HepG2 (cell line): ENCODE data around the gene GHR. TPM values are rescaled to one million over a fixed set of nuclear protein-coding genes. Genes with fewer than 3 reads are reported as not detected.

Source experiments
- ATAC-seq: fragments of 200-7000 bp; cut with Tn5 transposase; 3 replicates; pipeline ENCODE4 v1.9.1; 2020; ENCODE audit warnings: mild to moderate bottlenecking, moderate library complexity
- BruUV-seq: library from RNA; stranded (reverse); fragments of 400-500 nt; replicated peaks from 2 replicates; lab custom pipeline; 2021; lab: Mats Ljungman, UMichigan
- CTCF ChIA-PET: fragments of 300-600 bp; formaldehyde crosslinking; extraction: SDS; loops from one replicate; lab custom pipeline; 2021; ENCODE audit warnings: low total read pairs, inconsistent platforms, low intra/inter-chr PET ratio; lab: Yijun Ruan, JAX
- POLR2A ChIA-PET: fragments of 350-600 bp; sonication (Branson Sonifier 250); formaldehyde crosslinking; loops from one replicate; lab custom pipeline; 2020; ENCODE audit warnings: antibody characterized with exemption, inconsistent platforms; lab: Yijun Ruan, JAX
- DNase-seq: peaks from one replicate; pipeline ENCODE4 v3.0.0-alpha.2; 2015; ENCODE audit warnings: low spot score
- FAIRE-seq: peaks from 3 replicates; lab custom pipeline; 2011; peaks lifted over from hg19 to GRCh38; lab: Jason Lieb, UNC
- H2AFZ ChIP-seq: one replicate; pipeline ENCODE4 v1.6.1; 2011; ENCODE audit warnings: low read length, inconsistent platforms
- H3K27ac ChIP-seq: fragments of 300-600 bp; 3 replicates; pipeline ENCODE4 v1.8.0; 2011; ENCODE audit warnings: mixed run types, mild to moderate bottlenecking, mixed read lengths, low read length, inconsistent platforms; ENCODE audit not compliant: insufficient read depth; ENCODE audit errors: extremely low read length
- H3K27me3 ChIP-seq, 2 experiments: fragments of 200-600 bp in 1 of 2; 2 replicates in 1 of 2; 3 replicates in 1 of 2; pipeline versions ENCODE4 v1.6.0 to v1.8.0; 2011; ENCODE audit warnings: low read length in 2 of 2, mild to moderate bottlenecking in 2 of 2, moderate library complexity in 2 of 2, inconsistent platforms in 1 of 2; ENCODE audit not compliant: insufficient read depth in 2 of 2, control insufficient read depth in 1 of 2
- H3K36me3 ChIP-seq, 2 experiments: fragments of 200-600 bp in 1 of 2; replicated peaks in 1 of 2; 2 replicates in 1 of 2; 3 replicates in 1 of 2; pipeline versions ENCODE4 v1.5.1 to v1.8.0; 2011; ENCODE audit warnings: low read length in 2 of 2, inconsistent platforms in 1 of 2; ENCODE audit not compliant: insufficient read depth in 2 of 2, control insufficient read depth in 1 of 2
- H3K4me1 ChIP-seq: 2 replicates; pipeline ENCODE4 v1.5.1; 2012; ENCODE audit warnings: low read length, inconsistent platforms; ENCODE audit not compliant: insufficient read depth
- H3K4me2 ChIP-seq: 2 replicates; pipeline ENCODE4 v1.6.0; 2011; ENCODE audit warnings: low read depth, low read length, inconsistent platforms
- H3K4me3 ChIP-seq, 3 experiments: fragments of 200-600 bp in 1 of 3; sonication (generic), shearing (Covaris generic) in 1 of 3; replicated peaks in 1 of 3; 2 replicates each; pipeline ENCODE4 v1.5.1; 2011 to 2016; ENCODE audit warnings: low read length in 3 of 3, inconsistent platforms in 2 of 3, low read depth in 2 of 3, mild to moderate bottlenecking in 2 of 3, control low read depth in 1 of 3, mixed read lengths in 1 of 3; ENCODE audit not compliant: insufficient read depth in 1 of 3
- H3K79me2 ChIP-seq: one replicate; pipeline ENCODE4 v1.6.1; 2011; ENCODE audit warnings: low read length, inconsistent platforms; ENCODE audit not compliant: insufficient read depth
- H3K9ac ChIP-seq: 2 replicates; pipeline ENCODE4 v1.6.0; 2011; ENCODE audit warnings: mild to moderate bottlenecking, low read depth, low read length, inconsistent platforms; ENCODE audit not compliant: insufficient read depth
- H3K9me3 ChIP-seq: 2 replicates; pipeline ENCODE4 v1.5.1; 2012; ENCODE audit warnings: mild to moderate bottlenecking, low read length
- H4K20me1 ChIP-seq: 2 replicates; pipeline ENCODE4 v1.6.0; 2011; ENCODE audit warnings: inconsistent platforms, mild to moderate bottlenecking, low read length, moderate library complexity; ENCODE audit not compliant: insufficient read depth
- ATRX ChIP-seq: sonication (generic); formaldehyde crosslinking; IDR thresholded peaks from 2 replicates; pipeline ENCODE4 v1.4.0; 2020; ENCODE audit warnings: missing genetic modification reagents, borderline replicate concordance
- DNMT3B ChIP-seq: conservative IDR thresholded peaks from 2 replicates; pipeline ENCODE4 v1.6.1; 2016; ENCODE audit warnings: missing biosample characterization, control low read depth
- HNRNPL ChIP-seq: fragments of 200-400 bp; formaldehyde crosslinking; IDR thresholded peaks from 2 replicates; pipeline ENCODE4 v1.6.1; 2017; ENCODE audit warnings: mild to moderate bottlenecking, low read depth, low read length
- HOXA5 ChIP-seq: sonication (generic); formaldehyde crosslinking; IDR thresholded peaks from 2 replicates; pipeline ENCODE4 v1.4.0; 2020; ENCODE audit warnings: missing genetic modification reagents
- JARID2 ChIP-seq: sonication (generic); formaldehyde crosslinking; IDR thresholded peaks from 2 replicates; pipeline ENCODE4 v1.8.1; 2023; ENCODE audit warnings: missing genetic modification reagents, inconsistent platforms; ENCODE audit not compliant: insufficient replicate concordance
- RCOR2 ChIP-seq: IDR thresholded peaks from 2 replicates; pipeline ENCODE4 v1.6.1; 2016; ENCODE audit warnings: missing biosample characterization, missing genetic modification reagents
- RFX5 ChIP-seq: IDR thresholded peaks from 2 replicates; pipeline ENCODE4 v1.6.1; 2011; ENCODE audit warnings: low read depth, low read length, improper control_type of control experiment
- SNRNP70 ChIP-seq: fragments of 200-400 bp; formaldehyde crosslinking; IDR thresholded peaks from 2 replicates; pipeline ENCODE4 v1.6.1; 2017; ENCODE audit warnings: mild to moderate bottlenecking, low read depth, low read length, moderate library complexity
- ZNF431 ChIP-seq: sonication (generic); formaldehyde crosslinking; IDR thresholded peaks from 2 replicates; pipeline ENCODE4 v1.9.0; 2022; ENCODE audit warnings: missing genetic modification reagents, low read depth, mild to moderate bottlenecking, borderline replicate concordance
- ZNF709 ChIP-seq: sonication (generic); formaldehyde crosslinking; IDR thresholded peaks from 2 replicates; pipeline ENCODE4 v1.5.0; 2020; ENCODE audit warnings: mild to moderate bottlenecking, missing genetic modification reagents
- in situ Hi-C: cut with HindIII; loops from 2 replicates; pipeline ENCODE4 v1.10.0; 2017; ENCODE audit warnings: low pct_unique_long_range_greater_than_20kb; ENCODE audit not compliant: extremely low pct_ligation_motif_present
- intact Hi-C: fragments of 100-400 bp; cut with micrococcal nuclease; formaldehyde crosslinking; loops from one replicate; pipeline ENCODE4 v1.10.0; 2022; ENCODE audit not compliant: unreplicated experiment
- polyA plus RNA-seq, 8 experiments: library from polyadenylated mRNA; depleted of rRNA in 3 of 8; stranded (reverse) in 7 of 8; unstranded in 1 of 8; fragments of >200 nt; fragmentation: Illumina TruSeq in 4 of 8; extraction: Trizol in 4 of 8; gene quantifications; 2 replicates each; pipeline versions ENCODE4 v1.2.1 to v1.2.3, GENCODE V29; 2011 to 2016; ENCODE audit warnings: low read depth in 4 of 8, missing spikeins in 1 of 8, mixed read lengths in 1 of 8; ENCODE audit not compliant: insufficient read depth in 1 of 8
- total RNA-seq, 5 experiments: library from RNA; depleted of rRNA; stranded (reverse); fragments of >200 nt; fragmentation: Illumina TruSeq; extraction: Trizol; gene quantifications; 2 replicates each; pipeline ENCODE4 v1.2.3, GENCODE V29; 2016; ENCODE audit warnings: low read depth in 1 of 5
- TF ChIP-seq, protein P1 (sequence below): sonication (generic); formaldehyde crosslinking; conservative IDR thresholded peaks from 2 replicates; pipeline ENCODE4 v1.4.0; 2020; ENCODE audit warnings: mild to moderate bottlenecking, missing genetic modification reagents, moderate library complexity
- TF ChIP-seq, protein P2 (sequence below): sonication (generic); formaldehyde crosslinking; IDR thresholded peaks from 2 replicates; pipeline ENCODE4 v1.8.0; 2022; ENCODE audit warnings: mild to moderate bottlenecking, missing genetic modification reagents, moderate library complexity
- TF ChIP-seq, protein P3 (sequence below): sonication (generic); formaldehyde crosslinking; IDR thresholded peaks from 2 replicates; pipeline ENCODE4 v1.4.0; 2020; ENCODE audit warnings: mild to moderate bottlenecking, low read depth, missing genetic modification reagents
- TF ChIP-seq, protein P4 (sequence below): IDR thresholded peaks from 2 replicates; pipeline ENCODE4 v1.6.1; 2016; ENCODE audit warnings: missing biosample characterization, missing genetic modification reagents, low read depth

The GHR gene
- total and polyA plus RNA-seq, 2 of the 13 experiments (the other 11 are each of a cell fraction or from before 2014, with no cell fraction given), result 0.07 TPM; not detected in 1

DNA sequence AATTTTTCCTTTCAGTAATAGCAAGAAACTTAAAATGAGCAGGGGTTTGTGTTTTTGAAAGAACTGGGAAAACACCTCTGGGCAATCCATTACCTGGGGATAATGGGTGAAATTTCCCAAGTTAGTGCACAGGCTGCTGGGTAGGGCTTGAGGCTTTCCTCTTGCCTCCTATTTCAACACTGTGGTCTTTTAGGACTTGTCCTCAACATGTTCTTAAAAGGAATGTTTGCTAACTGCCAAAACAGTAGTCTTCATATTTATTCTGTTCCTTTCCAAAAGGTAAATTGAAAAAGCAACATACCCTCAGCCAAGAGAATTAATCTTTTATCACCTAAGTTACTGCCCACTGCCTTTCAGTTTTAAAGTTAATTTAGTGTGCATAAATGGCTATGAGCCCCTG lies 175.1 kb downstream of the GHR start:
- FAIRE-seq (no peak), DNase-seq (no peak), ATAC-seq (no peak)
- peaks cover 22% of the 10 kb centered on the region for H3K4me1 ChIP-seq
- H3K4me3 ChIP-seq, result no peak overlapping the region
- H3K27me3 ChIP-seq, result 0 out of 5 replicates have a peak, but pooled peaks cover 0 to 1% of the 10 kb centered on the region in 2 experiments
- H3K27ac ChIP-seq, result no peak overlapping the region
- BruUV-seq, result no TSS peak
- H4K20me1 ChIP-seq, result no peaks in the 10 kb centered on the region
- no peak overlapping the region for H3K9ac ChIP-seq
- intact Hi-C loops, result loop anchor here (10.0 kb wide), 1 partner anchor 286 kb away; no protein-coding TSS in a partner anchor
- POLR2A ChIA-PET, result no interaction called here
- no peaks in the 10 kb centered on the region for H3K9me3 ChIP-seq
- H3K4me2 ChIP-seq, result no peak overlapping the region
- H3K36me3 ChIP-seq, result no peaks in the 10 kb centered on the region
- no peak overlapping the region for H2AFZ ChIP-seq
- no peak for TF ChIP-seq HOXA5 (CRISPR knock-in tag)
- TF ChIP-seq RFX5, result no peak
- TF ChIP-seq, protein P1, sequence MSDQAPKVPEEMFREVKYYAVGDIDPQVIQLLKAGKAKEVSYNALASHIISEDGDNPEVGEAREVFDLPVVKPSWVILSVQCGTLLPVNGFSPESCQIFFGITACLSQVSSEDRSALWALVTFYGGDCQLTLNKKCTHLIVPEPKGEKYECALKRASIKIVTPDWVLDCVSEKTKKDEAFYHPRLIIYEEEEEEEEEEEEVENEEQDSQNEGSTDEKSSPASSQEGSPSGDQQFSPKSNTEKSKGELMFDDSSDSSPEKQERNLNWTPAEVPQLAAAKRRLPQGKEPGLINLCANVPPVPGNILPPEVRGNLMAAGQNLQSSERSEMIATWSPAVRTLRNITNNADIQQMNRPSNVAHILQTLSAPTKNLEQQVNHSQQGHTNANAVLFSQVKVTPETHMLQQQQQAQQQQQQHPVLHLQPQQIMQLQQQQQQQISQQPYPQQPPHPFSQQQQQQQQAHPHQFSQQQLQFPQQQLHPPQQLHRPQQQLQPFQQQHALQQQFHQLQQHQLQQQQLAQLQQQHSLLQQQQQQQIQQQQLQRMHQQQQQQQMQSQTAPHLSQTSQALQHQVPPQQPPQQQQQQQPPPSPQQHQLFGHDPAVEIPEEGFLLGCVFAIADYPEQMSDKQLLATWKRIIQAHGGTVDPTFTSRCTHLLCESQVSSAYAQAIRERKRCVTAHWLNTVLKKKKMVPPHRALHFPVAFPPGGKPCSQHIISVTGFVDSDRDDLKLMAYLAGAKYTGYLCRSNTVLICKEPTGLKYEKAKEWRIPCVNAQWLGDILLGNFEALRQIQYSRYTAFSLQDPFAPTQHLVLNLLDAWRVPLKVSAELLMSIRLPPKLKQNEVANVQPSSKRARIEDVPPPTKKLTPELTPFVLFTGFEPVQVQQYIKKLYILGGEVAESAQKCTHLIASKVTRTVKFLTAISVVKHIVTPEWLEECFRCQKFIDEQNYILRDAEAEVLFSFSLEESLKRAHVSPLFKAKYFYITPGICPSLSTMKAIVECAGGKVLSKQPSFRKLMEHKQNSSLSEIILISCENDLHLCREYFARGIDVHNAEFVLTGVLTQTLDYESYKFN (CRISPR knock-in tag), result no peak
- TF ChIP-seq, protein P2, sequence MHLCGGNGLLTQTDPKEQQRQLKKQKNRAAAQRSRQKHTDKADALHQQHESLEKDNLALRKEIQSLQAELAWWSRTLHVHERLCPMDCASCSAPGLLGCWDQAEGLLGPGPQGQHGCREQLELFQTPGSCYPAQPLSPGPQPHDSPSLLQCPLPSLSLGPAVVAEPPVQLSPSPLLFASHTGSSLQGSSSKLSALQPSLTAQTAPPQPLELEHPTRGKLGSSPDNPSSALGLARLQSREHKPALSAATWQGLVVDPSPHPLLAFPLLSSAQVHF (CRISPR knock-in tag), result no peak
- no peak for TF ChIP-seq RCOR2
- TF ChIP-seq ZNF709, result no peak
- no peak for TF ChIP-seq ZNF431 (CRISPR knock-in tag)
- TF ChIP-seq, protein P3, sequence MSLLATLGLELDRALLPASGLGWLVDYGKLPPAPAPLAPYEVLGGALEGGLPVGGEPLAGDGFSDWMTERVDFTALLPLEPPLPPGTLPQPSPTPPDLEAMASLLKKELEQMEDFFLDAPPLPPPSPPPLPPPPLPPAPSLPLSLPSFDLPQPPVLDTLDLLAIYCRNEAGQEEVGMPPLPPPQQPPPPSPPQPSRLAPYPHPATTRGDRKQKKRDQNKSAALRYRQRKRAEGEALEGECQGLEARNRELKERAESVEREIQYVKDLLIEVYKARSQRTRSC (CRISPR knock-in tag), result no peak
- no peak for TF ChIP-seq SNRNP70
- TF ChIP-seq, protein P4, sequence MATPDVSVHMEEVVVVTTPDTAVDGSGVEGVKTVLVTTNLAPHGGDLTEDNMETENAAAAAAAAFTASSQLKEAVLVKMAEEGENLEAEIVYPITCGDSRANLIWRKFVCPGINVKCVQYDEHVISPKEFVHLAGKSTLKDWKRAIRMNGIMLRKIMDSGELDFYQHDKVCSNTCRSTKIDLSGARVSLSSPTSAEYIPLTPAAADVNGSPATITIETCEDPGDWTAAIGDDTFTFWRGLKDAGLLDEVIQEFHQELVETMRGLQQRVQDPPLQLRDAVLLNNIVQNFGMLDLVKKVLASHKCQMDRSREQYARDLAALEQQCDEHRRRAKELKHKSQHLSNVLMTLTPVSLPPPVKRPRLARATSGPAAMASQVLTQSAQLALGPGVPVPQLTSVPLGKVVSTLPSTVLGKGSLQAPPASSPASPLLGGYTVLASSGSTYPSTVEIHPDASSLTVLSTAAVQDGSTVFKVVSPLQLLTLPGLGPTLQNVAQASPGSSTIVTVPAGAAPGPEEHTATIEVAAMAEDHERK (CRISPR knock-in tag), result no peak
- TF ChIP-seq DNMT3B (CRISPR knock-in tag), result no peak
- no peak for TF ChIP-seq ATRX
- no peak for TF ChIP-seq JARID2 (CRISPR knock-in tag)
- TF ChIP-seq HNRNPL, result no peak
- TF ChIP-seq, all 625 proteins: peak for 0
- no peaks in the 10 kb centered on the region for H3K79me2 ChIP-seq
- in situ Hi-C loops, result loop anchor here (25.0 kb wide), 1 partner anchor 736 kb away; the partner anchor contains the start of gene OXCT1
- CTCF ChIA-PET, result no interaction called here
